Fibroblast of mammary gland (primary cell): ENCODE results near the gene NUMB.

Experiments
- DNase-seq: peaks from one replicate; pipeline ENCODE4 v3.0.0-alpha.2; 2010; ENCODE audit warnings: low read depth
- H3K4me3 ChIP-seq: 2 replicates; pipeline ENCODE4 v1.5.1; 2011; ENCODE audit warnings: low read depth, mild to moderate bottlenecking, low read length, moderate library complexity; ENCODE audit not compliant: control insufficient read depth
- CTCF ChIP-seq: conservative IDR thresholded peaks from 2 replicates; pipeline ENCODE4 v1.5.1; 2011; ENCODE audit warnings: low read depth, low read length, inconsistent platforms; ENCODE audit not compliant: control insufficient read depth, insufficient read depth

The NUMB gene

GRCh38 chr14:73251516-73252215 is 206.7 kb downstream of the NUMB start:
- DNase-seq, result no peak
- TF ChIP-seq CTCF, result no peak
- H3K4me3 ChIP-seq, result no peak overlapping the region

- H3K4me3 ChIP-seq, result no peak overlapping the region
- DNase-seq, result no peak
- no peak for TF ChIP-seq CTCF
These were observed 207.4 kb downstream of the NUMB start for GRCh38 chr14:73250781-73251500.

GRCh38 chr14:73250317-73250713 is 208.0 kb downstream of the NUMB start:
- no peak for TF ChIP-seq CTCF
- no peak overlapping the region for H3K4me3 ChIP-seq
- no peak for DNase-seq

- no peak overlapping the region for H3K4me3 ChIP-seq
- no peak for TF ChIP-seq CTCF
- no peak for DNase-seq
These were observed 208.6 kb downstream of the NUMB start for GRCh38 chr14:73249564-73250316.

- DNase-seq, result no peak
- no peak for TF ChIP-seq CTCF
These were observed 209.2 kb downstream of the NUMB start for GRCh38 chr14:73249108-73249507.

GRCh38 chr14:73248108-73248868 is 210.1 kb downstream of the NUMB start:
- H3K4me3 ChIP-seq, result no peak overlapping the region
- peak; percentile 56 for DNase-seq
- TF ChIP-seq CTCF, result no peak

More at GRCh38 chr14:73249108-73249507, 209.2 kb downstream of the NUMB start:
- H3K4me3 ChIP-seq, result no peak overlapping the region
